Measurements from ENCODE around the gene CDHR4. TPM values are rescaled to one million over a fixed set of nuclear protein-coding genes. Genes with fewer than 3 reads are reported as not detected.
"Not testable (repeated sequence)": the region's sequence is repeated elsewhere in the genome, so short reads cannot be mapped to it uniquely, and the experiment has no call there.

CDHR4 gene, protein sequence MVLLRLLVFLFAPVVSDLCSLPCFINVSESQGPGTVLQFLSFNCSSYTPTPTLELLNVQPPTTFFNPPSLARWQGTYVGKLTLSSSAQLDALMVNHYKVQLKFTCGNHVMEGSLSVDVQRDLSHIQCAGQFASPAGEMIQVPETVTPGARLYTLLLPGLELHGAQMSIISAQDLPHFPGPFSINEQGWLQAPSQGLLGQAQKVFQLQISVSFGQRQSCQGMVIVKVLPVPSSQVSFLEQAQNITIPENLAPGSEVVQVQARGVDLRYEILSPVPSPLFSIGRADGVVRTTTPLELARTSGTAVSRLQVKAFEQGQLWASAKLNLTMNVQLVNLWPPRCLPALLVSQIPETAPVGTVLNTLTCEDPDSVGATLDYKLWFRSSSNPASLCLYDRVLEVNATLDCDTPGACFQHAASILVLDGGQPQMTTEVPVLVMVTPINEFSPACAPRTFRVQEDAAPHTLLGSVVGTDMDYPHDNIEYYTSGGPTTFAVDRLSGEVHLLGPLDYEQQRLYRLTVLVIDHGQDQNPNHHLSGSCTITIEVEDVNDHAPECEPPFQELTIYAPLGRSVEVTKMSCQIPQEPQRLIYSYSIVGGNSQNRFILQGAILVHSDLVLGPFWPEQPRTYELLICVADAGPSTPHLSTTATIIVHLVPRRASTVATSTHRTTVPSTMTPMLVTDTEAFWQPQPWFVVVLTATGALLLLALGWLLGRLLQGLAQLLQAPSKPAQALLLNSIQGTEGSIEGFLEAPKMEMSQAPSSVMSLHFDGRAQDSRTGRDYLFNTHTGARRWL
- total RNA-seq: not detected

DNA sequence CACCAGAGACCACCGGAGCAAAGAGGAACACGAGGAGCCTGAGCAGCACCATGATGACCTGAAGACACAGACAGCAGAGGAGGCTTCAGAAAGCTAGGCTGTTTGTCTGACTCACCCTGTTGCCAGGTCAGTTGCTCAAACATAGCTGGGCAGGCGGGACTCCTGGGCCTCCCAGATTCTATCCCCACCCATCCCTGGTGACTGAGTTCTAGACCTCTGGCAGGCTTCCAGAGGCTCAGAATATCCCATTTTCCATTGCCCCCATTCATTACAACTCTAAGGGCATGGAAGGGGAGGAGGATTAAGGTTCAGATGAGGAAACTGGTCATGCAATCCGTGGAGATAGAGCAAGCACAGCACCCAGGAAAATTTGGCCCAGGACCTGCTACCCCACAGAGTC is at the start of gene CDHR4:
Gene CDHR4 (minus strand): TSS at position 113 of the 400 bp plus-strand sequence. CDS start 61 bp downstream, at position 52.
- ATAC-seq: peak; percentile 10

DNA sequence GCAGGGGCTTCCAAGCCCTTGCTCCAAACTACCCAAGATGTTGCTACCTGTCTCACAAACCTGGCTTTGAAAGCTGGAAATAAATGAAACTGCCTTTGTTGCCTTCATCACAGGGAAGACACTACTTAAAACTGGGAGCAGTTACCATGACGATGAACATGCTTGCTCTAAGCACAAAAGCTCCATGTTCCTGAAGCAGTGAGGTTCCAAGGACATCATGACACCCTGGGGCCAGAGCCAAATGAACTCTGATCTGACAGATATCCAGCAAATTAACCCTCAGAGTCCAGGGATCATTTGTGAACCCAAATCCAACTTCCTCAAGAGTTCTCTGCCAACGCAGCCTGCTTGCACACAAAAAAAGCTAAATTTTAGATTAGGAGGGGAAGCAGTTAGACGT is 46.0 kb upstream of the CDHR4 start:
- no peak for ATAC-seq

DNA sequence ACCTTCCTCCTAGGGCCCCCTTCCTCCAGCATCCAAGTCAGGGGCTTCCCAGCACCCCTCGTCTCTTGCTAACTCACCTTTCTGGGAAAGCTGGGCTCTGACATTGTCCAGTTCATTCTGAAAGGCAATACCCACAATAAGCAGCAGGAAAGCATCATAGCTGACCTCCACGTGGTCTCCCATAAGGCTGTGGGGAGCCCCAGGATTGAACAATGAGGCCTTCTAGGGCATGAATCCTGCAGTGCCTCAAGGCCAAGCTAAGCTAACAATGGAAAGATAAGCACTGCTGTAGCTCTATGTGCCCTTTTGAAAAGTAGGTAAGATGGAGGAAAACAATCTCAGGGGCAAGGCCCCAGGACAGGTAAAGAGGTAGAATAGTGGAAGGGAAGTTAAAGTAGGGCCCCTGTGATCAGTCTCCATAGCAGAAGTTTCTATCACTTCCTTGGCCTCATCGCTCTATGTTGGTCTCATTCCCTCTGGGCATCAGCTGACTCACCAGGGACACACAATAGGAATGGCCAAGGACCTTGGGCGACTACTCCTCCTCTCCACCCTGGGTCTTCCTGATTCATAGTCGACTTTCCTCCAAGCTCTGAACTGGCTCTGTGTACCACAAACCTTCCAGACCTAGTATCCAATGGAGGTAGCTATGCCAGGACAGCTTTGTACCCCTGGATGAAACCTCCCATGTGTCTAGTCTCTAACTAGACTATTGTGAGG is 45.0 kb upstream of the CDHR4 start:
- ATAC-seq: no peak

DNA sequence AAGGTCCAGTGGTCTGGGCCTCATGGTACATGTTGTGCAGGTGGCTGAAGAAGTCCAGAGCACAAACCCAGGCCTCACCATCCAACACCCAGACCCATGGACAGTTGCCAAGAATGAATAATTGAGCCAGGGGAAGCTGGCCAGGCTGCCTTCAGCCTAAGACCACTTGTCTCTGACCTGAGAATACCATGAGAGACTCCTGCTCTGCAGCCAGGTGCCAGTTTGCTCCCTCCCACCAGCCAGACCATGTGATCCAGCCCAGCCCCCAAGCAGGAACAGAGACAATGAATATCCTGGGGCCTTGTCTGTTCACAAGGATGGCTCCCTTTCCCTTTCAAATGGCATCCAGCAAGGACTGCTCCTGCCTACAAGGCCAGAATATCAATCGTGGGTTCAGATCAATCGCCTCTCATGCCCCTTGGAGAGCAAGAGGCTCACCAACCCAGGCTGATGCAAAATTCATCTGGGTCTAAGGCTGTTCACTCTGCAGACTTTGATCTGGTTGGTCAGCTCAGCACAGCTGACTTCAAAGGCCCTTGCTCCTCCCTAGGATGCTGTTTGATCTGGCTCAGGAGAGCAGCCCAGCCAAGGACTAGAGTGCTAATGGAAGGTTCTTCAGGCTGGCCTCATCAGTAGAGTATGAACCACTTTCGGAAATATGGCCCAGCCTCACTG is 43.3 kb upstream of the CDHR4 start:
- no peak for ATAC-seq

DNA sequence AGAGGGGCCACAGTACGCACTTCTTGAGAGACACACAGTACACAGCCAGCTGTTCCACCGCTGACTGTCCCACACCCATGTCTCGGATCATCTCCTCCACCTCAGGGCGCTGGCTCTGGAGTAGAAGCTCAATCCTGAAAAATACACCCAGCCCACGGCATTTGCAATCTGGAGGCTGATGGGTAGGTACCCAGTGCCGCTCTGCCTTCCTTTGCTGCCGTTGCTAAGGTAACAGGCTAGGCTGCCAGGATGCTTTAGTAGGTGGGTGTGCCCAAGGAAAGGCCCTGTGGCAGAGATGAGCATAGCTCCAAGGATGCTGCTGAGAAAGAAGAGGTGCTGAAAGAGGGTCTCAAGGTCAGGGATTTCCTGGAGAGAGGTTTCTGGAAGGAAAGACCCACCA is 42.1 kb upstream of the CDHR4 start:
- ATAC-seq: no peak

GRCh38 chr3:49841126-49841696 is 41.5 kb upstream of the CDHR4 start:
- ATAC-seq: no peak

DNA sequence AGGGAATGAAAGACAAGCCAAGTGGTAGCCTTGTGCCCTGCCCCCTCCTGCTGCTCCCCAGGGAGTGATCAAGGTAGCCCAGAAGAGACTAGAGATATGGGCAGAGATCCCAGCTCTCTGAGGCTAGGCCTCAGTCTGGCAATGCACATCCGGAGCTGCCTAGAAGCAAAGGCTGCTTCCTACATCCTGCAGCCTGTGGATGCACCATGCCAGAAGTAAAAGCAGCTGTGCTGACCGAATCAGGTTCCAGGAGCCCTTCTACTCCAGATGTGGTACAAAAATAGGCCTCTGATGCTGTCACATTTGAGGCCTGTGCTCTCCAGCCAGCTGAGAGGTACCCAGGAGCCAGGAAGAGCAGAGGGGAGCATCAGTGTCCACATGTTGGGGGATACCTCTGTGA is 40.7 kb upstream of the CDHR4 start:
- no peak for ATAC-seq

DNA sequence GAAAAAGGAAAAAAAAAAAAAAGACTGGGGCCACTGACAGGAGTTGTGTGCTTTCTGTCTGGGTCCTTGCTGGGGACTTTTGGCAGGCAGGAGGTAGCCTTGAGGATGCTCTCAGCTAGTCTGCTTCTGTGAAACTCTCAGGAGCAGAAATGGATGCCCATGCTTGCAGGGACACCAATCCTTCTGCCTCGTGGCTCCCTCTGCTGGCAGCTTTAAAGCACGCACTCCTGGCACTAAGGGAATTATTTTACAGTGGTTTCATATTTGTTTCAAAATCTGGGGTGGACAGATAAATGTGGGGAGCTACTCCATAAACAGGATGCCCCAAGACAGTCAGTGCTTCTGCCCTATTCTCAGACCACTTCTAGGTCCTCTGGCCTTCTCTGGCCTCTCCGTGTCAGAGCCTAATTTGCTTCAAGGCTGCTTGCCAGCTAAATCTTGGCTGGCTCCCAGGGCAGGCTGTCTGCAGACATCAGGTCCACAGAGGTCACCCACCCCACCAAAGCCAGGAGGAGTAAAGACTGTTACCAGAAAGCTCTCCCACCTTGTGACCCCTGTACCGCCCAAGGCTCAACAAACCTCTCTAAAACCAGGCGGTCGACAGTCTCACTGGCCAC is 39.6 kb upstream of the CDHR4 start:
- ATAC-seq: peak; percentile 84

DNA sequence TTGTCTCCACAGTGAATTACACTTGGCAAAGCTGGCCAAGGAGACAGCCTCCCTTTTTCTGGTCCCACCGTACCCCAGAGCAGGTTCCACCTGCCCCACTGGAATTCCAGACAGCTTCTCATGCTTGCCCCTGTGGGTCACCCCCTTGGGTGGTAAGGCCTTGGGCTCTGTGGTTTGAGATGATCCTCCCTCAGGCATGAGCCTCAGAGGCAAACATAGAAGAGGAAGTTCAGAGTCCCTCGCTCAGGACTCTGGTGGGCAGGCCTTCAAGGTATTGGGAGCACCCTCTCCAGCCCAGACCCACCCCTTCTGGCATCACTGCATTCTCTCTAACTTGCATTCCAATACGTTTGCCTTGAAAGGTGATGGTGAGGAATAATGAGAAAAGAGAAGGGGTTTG is 31.7 kb upstream of the CDHR4 start:
- no peak for ATAC-seq

DNA sequence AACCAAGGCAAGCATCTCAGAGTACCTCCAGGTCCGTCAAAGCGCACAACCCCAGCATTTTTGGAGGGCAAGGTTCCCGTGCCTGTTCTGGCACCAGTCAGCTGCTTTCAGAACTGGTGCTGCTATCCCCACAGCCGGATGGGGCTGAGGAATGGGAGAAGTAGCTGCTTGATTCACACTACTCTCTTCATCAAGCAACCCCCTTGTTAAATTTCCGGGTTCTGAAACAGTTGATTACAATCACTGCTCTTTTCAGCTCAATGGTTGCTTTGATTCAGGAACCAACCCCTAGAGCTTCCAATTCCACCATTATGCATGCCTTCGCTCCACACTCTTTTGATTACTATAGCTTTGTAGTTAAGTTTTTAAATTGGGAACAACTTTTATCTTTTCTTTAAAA is 26.3 kb upstream of the CDHR4 start:
- no peak for ATAC-seq

GRCh38 chr3:49823131-49823530 is 23.5 kb upstream of the CDHR4 start:
- ATAC-seq: not testable (repeated sequence)

DNA sequence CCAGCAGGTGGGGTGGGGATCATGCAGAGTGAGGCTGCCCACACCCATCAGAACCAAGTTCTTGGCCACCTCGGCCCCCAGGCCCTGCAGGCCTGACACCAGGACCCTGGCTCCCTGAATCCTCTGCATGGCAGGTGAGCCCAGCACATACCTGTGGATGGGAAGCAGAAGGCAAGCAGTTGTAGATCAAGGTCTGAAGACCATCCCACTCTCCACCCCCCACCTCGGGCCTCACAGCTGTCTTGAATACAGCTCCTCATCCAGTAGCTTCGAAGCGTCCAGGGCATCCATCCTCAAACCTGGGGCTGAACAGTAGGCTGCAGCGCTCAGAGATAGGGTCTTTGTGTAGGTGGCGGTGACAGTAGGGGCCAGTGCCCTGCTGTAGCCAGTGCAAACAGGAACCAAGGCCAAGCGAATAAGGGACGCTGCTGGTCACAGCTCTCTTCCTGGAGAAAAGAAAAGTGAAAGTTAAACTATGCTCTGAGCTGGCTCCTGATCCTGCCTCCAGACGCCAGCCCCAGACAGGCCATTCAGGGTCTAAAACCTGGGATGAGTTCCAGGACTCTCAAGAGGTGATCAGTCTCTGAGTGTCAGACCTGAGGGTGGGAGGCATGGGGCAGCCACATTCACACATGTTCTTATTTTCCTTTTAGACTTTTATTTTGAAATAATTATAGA is 14.0 kb upstream of the CDHR4 start, which contains the start of gene UBA7:
Gene UBA7 (minus strand): TSS at position 457 of the 678 bp plus-strand sequence. CDS start 166 bp downstream, at position 291.
- peak; percentile 64 for ATAC-seq

DNA sequence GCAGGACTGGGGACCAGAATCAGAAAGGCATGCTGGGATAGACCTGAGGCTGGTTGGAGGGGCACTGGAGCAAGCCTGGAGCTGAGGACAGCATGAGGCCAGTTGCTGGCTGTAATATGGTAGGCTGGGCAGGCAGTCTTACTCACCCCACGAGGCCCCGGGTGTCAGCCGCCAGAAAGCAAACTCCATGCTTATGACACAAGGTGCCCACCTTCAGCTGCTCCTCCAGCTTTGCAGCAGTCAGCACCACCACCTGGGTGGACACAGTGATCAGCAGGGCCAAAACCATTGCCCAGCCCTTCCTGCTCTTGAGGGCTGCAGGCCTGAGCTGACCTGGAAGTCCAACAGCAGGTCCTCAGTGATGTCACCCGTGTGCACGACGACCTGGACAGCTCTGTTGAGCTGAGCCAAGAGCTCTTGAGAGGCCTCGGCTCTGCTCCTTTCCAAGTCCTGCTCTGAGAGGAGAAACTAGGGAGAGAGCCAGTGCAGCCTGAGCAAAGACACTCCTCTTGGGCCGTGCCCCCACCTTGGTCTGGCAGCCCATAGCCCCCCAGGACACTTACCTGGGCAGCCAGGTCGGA is 13.3 kb upstream of the CDHR4 start:
- peak; percentile 12 for ATAC-seq

- ATAC-seq: no peak
Measured at GRCh38 chr3:49807431-49808114, 7.9 kb upstream of the CDHR4 start.

DNA sequence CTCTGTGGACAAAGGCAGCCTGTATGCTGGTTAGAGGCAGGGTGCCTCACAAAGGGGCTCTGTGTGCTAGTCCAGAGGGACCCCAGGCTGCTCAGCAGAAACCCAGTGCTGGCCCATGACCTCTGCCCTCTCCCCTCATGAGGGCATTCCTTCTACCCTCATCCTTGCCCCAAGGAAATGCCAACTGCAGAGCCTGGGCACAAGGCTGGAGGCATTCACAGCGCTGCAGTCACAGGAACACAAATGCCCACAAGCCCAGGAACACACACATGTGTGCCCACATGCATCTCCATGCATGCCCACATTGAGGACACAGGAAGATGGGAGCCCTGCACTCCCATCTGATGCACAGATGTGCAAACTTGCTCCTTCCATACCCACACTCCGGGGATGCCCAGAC is 7.2 kb upstream of the CDHR4 start:
- no peak for ATAC-seq

- ATAC-seq: no peak
Measured at GRCh38 chr3:49805897-49806701, 6.4 kb upstream of the CDHR4 start.

DNA sequence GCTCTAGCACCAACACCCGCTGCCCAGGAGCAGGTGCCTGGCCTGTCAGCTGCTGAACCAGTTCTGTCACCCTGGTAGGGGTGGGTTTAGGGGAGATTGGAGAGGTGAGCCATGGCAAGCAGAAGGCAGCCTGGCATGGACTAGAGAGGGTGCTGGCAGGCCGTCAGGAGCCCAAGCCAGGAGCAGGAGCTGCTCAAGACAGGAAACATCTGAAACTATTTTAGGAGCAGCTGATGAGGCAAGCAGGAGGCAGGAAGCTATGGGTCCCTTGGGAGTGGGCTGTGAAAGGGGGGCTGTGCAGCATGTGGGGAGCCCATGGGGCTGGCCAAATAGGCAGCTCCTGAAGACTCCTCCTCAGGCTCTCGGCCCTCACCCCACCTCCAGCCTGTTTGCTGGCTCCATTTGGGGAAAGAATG is 5.7 kb upstream of the CDHR4 start:
- peak; percentile 11 for ATAC-seq

DNA sequence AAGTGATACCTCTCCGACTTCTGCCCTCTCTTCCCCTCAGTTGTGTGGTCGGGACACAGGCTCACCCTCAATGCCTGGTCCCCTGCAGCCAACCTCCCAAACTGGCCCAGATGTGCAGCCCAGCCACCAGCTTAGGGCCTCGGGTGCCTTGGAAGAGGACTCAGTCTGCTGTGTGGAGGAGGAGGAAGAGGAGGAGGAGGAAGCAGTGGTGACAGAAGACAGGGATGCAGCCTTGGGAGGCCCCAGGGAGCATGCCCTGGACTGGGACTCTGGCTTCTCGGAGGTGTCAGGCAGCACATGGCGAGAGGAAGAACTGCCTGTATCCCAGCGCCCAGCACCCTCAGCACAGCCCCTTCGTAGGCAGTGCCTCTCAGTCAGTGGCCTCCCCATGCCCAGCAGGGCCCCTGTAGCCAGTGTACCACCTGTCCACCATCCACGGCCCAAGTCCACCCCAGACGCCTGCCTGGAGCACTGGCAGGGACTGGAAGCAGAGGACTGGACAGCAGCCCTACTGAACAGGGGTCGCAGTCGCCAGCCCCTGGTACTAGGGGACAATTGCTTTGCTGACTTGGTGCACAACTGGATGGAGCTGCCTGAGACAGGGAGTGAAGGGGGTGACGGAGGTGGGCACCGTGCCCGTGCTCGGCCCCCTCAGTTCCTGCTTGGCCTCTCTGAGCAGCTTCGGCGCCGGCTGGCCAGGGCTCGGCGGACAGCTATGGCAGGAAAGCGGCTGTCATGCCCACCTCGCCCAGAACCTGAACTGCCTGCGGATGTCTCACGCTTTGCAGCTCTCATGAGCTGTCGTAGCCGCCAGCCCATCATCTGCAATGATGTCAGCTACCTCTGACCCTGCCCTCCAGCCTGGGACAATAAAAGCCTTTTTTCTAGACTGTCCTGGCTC is 4.7 kb upstream of the CDHR4 start:
- ATAC-seq: no peak

Data from esophagus mucosa (tissue), 1 donor.